Measurements from ENCODE around the gene STPG3. TPM values are rescaled to one million over a fixed set of nuclear protein-coding genes. Genes with fewer than 3 reads are reported as not detected.

The STPG3 gene
- total and polyA plus RNA-seq, 9 of the 15 experiments (the other 6 are each of a cell fraction or from before 2014, with no cell fraction given): not detected

- no peak overlapping the region for H3K27ac ChIP-seq (ENCODE audit: extremely low read depth, low read depth, low read length)
- POLR2A ChIA-PET: interaction anchor here (0.5 to 1.4 kb wide), 3 partner anchors 15 to 690 kb away, joined by 3 to 5 read pairs (median 4); partner anchors contain the start of gene TUBB4B
- 62% methylated on average over 20 of the region's 21 CpGs for WGBS (ENCODE audit: insufficient coverage, low coverage, missing lambda C conversion rate)
- no peak overlapping the region for H3K4me3 ChIP-seq
- H3K79me2 ChIP-seq (ENCODE audit: control insufficient read depth, insufficient read depth, low read length): no peaks in the 10 kb centered on the region
- FAIRE-seq (no peak), ATAC-seq (no peak), DNase-seq (ENCODE audit: extremely low read depth in 1 of 4, low spot score in 3 of 4) (no peak)
- no peaks in the 10 kb centered on the region for H4K20me1 ChIP-seq (replicated peaks; ENCODE audit: control insufficient read depth, insufficient read depth, low read length)
- intact Hi-C loops (cut with micrococcal nuclease) (loop anchor here (2.0 kb wide), 2 partner anchors 107 to 175 kb away; no protein-coding TSS in a partner anchor), in situ Hi-C loops (cut with MboI) (loop anchor here (5.0 to 25.0 kb wide), 3 partner anchors 39 to 439 kb away; partner anchors contain the start of genes ANAPC2, CCDC183, SSNA1 and TMEM141)
- H3K9me3 ChIP-seq (replicated peaks; ENCODE audit: control insufficient read depth, insufficient read depth, low read depth, low read length): no peaks in the 10 kb centered on the region
- no peak overlapping the region for H3K4me2 ChIP-seq (ENCODE audit: insufficient read depth, low read length)
- no TSS peak for BruUV-seq (replicated peaks)
- no peaks in the 10 kb centered on the region for H3K36me3 ChIP-seq (ENCODE audit: control insufficient read depth, insufficient read depth, low read length)
- H3K9ac ChIP-seq (ENCODE audit: insufficient read depth in 1 of 2, low read depth in 2 of 2, low read length in 2 of 2): peak overlapping the region in 1 of 2 experiments; percentile 81; a peak in 2 of 4 replicates
- H2AFZ ChIP-seq (ENCODE audit: low read depth, low read length): no peak overlapping the region
- H3K4me1 ChIP-seq (replicated peaks in 1 of 2; ENCODE audit: control insufficient read depth in 2 of 2, insufficient read depth in 2 of 2, low read length in 2 of 2): peaks cover 21 to 95% of the 10 kb centered on the region in 2 experiments
- TF ChIP-seq PRMT5 (CRISPR knock-in tag; IDR thresholded peaks at IDR 0.05) (no peak), HLTF (IDR thresholded peaks at IDR 0.05) (no peak), KDM1A (IDR thresholded peaks at IDR 0.05) (no peak), HINFP (tag; conservative IDR thresholded peaks at IDR 0.05; ENCODE audit: low read depth) (no peak), SMARCC2 (IDR thresholded peaks at IDR 0.05; ENCODE audit: low read depth) (no peak), ZBTB2 (IDR thresholded peaks at IDR 0.05) (no peak), POU5F1 (IDR thresholded peaks at IDR 0.05; ENCODE audit: borderline replicate concordance, low read depth, low read length, partially characterized antibody) (no peak), HNRNPL (IDR thresholded peaks at IDR 0.05; ENCODE audit: low read depth, low read length) (peak; percentile 73; the same call in 1 of the 2 replicates), POLR2G (IDR thresholded peaks at IDR 0.05; ENCODE audit: low read depth, low read length) (peak; percentile 49; the same call in 1 of the 2 replicates), OTX1 (CRISPR knock-in tag; IDR thresholded peaks at IDR 0.05) (0 out of 2 replicates have a peak, but pooled peaks have one; percentile 44), RBFOX2 (IDR thresholded peaks at IDR 0.05; ENCODE audit: low read depth, low read length) (0 out of 2 replicates have a peak, but pooled peaks have one; percentile 23)
- no peaks in the 10 kb centered on the region for H3K9me1 ChIP-seq (ENCODE audit: control insufficient read depth, insufficient read depth, low read length)
- H3K27me3 ChIP-seq (ENCODE audit: control insufficient read depth in 2 of 2, insufficient read depth in 2 of 2, low read length in 2 of 2): no peaks in the 10 kb centered on the region
- CTCF ChIA-PET (ENCODE audit: low intra/inter-chr PET ratio): interaction anchor here (0.6 kb wide), 1 partner anchor 48 kb away, joined by 3 read pairs; no protein-coding TSS in a partner anchor
These were observed 25.3 kb upstream of the STPG3 start for GRCh38 chr9:137225699-137226331.
